GM18951 (cell line): Measurements from ENCODE around the gene MYO1D.
"Not testable (repeated sequence)": the region's sequence is repeated elsewhere in the genome, so short reads cannot be mapped to it uniquely, and the experiment has no call there.

Experiments
- POLR2A ChIP-seq: IDR thresholded peaks from 4 replicates; pipeline ENCODE4 v1.6.1; 2011; ENCODE audit warnings: mild to moderate bottlenecking; ENCODE audit not compliant: insufficient read length, insufficient read depth; ENCODE audit errors: extremely low read depth
- in situ Hi-C: fragments of 300-500 bp; cut with MboI; formaldehyde crosslinking; loops from one replicate; pipeline ENCODE4 v1.12.0; 2022; ENCODE audit warnings: low sequenced_read_pairs, mixed read lengths, inconsistent platforms; ENCODE audit not compliant: unreplicated experiment

The MYO1D gene

GRCh38 chr17:32727681-32728080 is 149.2 kb downstream of the MYO1D start:
- TF ChIP-seq POLR2A: no peak
- in situ Hi-C loops: no loop called here

- TF ChIP-seq POLR2A: no peak
- in situ Hi-C loops: no loop called here
These were observed 151.2 kb downstream of the MYO1D start for GRCh38 chr17:32725697-32726096.

GRCh38 chr17:32723310-32723955 is 153.5 kb downstream of the MYO1D start:
- no peak for TF ChIP-seq POLR2A
- in situ Hi-C loops: no loop called here

- TF ChIP-seq POLR2A: no peak
- in situ Hi-C loops: no loop called here
These were observed 154.2 kb downstream of the MYO1D start for GRCh38 chr17:32722733-32723132.

GRCh38 chr17:32720671-32721070 is 156.3 kb downstream of the MYO1D start:
- in situ Hi-C loops: no loop called here

GRCh38 chr17:32719689-32720088 is 157.2 kb downstream of the MYO1D start:
- no peak for TF ChIP-seq POLR2A
- in situ Hi-C loops: no loop called here

More at GRCh38 chr17:32720671-32721070, 156.3 kb downstream of the MYO1D start:
- TF ChIP-seq POLR2A: no peak

- in situ Hi-C loops: not testable (repeated sequence)
These were observed 162.0 kb downstream of the MYO1D start for GRCh38 chr17:32714922-32715321.

- in situ Hi-C loops: not testable (repeated sequence)
These were observed 162.7 kb downstream of the MYO1D start for GRCh38 chr17:32714206-32714605.

GRCh38 chr17:32713081-32713480 is 163.8 kb downstream of the MYO1D start:
- in situ Hi-C loops: no loop called here
- no peak for TF ChIP-seq POLR2A

GRCh38 chr17:32709562-32709961 is 167.4 kb downstream of the MYO1D start:
- no peak for TF ChIP-seq POLR2A
- in situ Hi-C loops: no loop called here

- in situ Hi-C loops: no loop called here
- TF ChIP-seq POLR2A: no peak
These were observed 175.1 kb downstream of the MYO1D start for GRCh38 chr17:32701871-32702270.

- no peak for TF ChIP-seq POLR2A
- in situ Hi-C loops: no loop called here
These were observed 177.7 kb downstream of the MYO1D start for GRCh38 chr17:32699247-32699646.

- in situ Hi-C loops: no loop called here
- no peak for TF ChIP-seq POLR2A
These were observed 178.9 kb downstream of the MYO1D start for GRCh38 chr17:32697728-32698625.

- no peak for TF ChIP-seq POLR2A
- in situ Hi-C loops: no loop called here
These were observed 180.5 kb downstream of the MYO1D start for GRCh38 chr17:32696426-32696825.
